Left ventricle myocardium inferior (tissue), 1 donor: ENCODE measurements around the gene FOXG1. TPM values are rescaled to one million over a fixed set of nuclear protein-coding genes. Genes with fewer than 3 reads are reported as not detected.

Experiments
- DNase-seq: peaks from one replicate; pipeline ENCODE4 v3.0.0-alpha.2; 2020
- H3K27ac ChIP-seq: fragments of 200-600 bp; replicated peaks from 2 replicates; pipeline ENCODE4 v1.8.0; 2021
- H3K27me3 ChIP-seq: fragments of 200-600 bp; 2 replicates; pipeline ENCODE4 v1.8.0; 2021; ENCODE audit warnings: low read depth
- H3K36me3 ChIP-seq: fragments of 200-600 bp; 2 replicates; pipeline ENCODE4 v1.8.0; 2021
- H3K4me1 ChIP-seq: fragments of 200-600 bp; 2 replicates; pipeline ENCODE4 v1.8.0; 2021
- H3K4me3 ChIP-seq: fragments of 200-600 bp; 2 replicates; pipeline ENCODE4 v1.8.0; 2021; ENCODE audit warnings: mild to moderate bottlenecking, moderate library complexity
- H3K9me3 ChIP-seq: fragments of 200-600 bp; replicated peaks from 2 replicates; pipeline ENCODE4 v1.8.0; 2021
- intact Hi-C: fragments of 100-400 bp; cut with micrococcal nuclease; formaldehyde crosslinking; loops from one replicate; pipeline ENCODE4 v1.11.0; 2022
- total RNA-seq: library from RNA; stranded (reverse); fragmentation: NEBNext Ultra II Directional; extraction: Animal tissue kit (Norgen Biotek cat#: 25700); gene quantifications from one replicate; pipeline ENCODE4 v1.2.1, GENCODE V29; 2021
- TF ChIP-seq, protein P1 (sequence below): fragments of 200-600 bp; IDR thresholded peaks from 2 replicates; pipeline ENCODE4 v1.8.0; 2021; ENCODE audit warnings: antibody characterized with exemption, mild to moderate bottlenecking, borderline replicate concordance
- donor health status: DM: no; HTN: yes; CAD: no; lungs with severe emphysema.

The FOXG1 gene
- total RNA-seq, 1 donor from 2014 or later = not detected

GRCh38 chr14:28773176-28773575 lies 6.6 kb downstream of the FOXG1 start:
- TF ChIP-seq, protein P1, sequence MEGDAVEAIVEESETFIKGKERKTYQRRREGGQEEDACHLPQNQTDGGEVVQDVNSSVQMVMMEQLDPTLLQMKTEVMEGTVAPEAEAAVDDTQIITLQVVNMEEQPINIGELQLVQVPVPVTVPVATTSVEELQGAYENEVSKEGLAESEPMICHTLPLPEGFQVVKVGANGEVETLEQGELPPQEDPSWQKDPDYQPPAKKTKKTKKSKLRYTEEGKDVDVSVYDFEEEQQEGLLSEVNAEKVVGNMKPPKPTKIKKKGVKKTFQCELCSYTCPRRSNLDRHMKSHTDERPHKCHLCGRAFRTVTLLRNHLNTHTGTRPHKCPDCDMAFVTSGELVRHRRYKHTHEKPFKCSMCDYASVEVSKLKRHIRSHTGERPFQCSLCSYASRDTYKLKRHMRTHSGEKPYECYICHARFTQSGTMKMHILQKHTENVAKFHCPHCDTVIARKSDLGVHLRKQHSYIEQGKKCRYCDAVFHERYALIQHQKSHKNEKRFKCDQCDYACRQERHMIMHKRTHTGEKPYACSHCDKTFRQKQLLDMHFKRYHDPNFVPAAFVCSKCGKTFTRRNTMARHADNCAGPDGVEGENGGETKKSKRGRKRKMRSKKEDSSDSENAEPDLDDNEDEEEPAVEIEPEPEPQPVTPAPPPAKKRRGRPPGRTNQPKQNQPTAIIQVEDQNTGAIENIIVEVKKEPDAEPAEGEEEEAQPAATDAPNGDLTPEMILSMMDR = no peak
- Histone ChIP-seq H3K36me3 (no peaks in the 10 kb centered on the region), H3K27ac (no peak overlapping the region), H3K4me3 (no peak overlapping the region), H3K27me3 (peaks cover 100% of the 10 kb centered on the region), H3K9me3 (no peaks in the 10 kb centered on the region), H3K4me1 (no peaks in the 10 kb centered on the region)
- DNase-seq = no peak
- intact Hi-C loops = no loop called here

DNA sequence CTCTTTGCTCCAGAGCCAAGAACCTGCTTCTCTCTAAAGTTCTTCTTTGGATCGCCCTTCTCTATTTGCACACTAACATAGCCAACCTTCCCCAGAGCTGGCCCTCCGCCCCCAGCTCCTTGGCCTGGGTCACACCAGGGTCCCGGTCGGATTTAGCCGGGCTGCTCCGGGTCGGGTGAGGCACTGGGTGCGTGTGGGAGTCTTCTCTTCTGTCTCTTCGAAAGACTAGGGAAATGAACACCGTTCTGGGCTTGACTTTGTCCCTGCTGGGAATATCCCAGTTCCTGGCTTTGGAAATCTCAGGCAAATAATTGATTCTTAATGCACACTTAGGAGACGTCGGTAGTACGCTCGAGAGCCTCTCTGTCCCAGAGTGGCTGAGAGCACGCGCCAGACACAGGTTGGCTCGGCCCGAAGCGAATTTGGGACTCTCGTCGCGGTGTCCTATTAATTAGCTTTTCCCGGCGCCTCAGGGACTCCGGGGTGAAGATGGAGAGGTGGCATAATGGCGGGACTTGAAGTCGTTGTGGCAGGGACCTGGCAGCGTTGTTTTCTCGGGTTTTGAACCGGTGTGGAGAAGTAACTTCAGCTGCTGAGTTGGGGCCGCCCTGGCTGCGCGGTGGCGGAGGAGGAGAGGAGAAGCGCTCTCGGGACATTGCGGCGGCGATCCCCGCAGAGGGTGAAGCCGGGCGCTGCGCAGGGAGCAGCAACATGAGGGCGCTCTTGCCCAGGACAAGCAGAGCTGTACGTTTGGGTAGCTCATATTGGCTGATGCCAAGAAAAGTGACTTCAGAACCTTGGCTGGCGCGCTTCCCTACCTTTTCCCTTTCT lies 7.5 kb downstream of the FOXG1 start:
- no peak for DNase-seq
- H3K36me3 ChIP-seq = no peaks in the 10 kb centered on the region
- H3K27ac ChIP-seq = no peak overlapping the region
- H3K9me3 ChIP-seq = no peaks in the 10 kb centered on the region
- intact Hi-C loops = no loop called here
- H3K4me3 ChIP-seq = no peak overlapping the region
- H3K4me1 ChIP-seq = no peaks in the 10 kb centered on the region
- H3K27me3 ChIP-seq = peaks cover 100% of the 10 kb centered on the region
- TF ChIP-seq, protein P1 = no peak

DNA sequence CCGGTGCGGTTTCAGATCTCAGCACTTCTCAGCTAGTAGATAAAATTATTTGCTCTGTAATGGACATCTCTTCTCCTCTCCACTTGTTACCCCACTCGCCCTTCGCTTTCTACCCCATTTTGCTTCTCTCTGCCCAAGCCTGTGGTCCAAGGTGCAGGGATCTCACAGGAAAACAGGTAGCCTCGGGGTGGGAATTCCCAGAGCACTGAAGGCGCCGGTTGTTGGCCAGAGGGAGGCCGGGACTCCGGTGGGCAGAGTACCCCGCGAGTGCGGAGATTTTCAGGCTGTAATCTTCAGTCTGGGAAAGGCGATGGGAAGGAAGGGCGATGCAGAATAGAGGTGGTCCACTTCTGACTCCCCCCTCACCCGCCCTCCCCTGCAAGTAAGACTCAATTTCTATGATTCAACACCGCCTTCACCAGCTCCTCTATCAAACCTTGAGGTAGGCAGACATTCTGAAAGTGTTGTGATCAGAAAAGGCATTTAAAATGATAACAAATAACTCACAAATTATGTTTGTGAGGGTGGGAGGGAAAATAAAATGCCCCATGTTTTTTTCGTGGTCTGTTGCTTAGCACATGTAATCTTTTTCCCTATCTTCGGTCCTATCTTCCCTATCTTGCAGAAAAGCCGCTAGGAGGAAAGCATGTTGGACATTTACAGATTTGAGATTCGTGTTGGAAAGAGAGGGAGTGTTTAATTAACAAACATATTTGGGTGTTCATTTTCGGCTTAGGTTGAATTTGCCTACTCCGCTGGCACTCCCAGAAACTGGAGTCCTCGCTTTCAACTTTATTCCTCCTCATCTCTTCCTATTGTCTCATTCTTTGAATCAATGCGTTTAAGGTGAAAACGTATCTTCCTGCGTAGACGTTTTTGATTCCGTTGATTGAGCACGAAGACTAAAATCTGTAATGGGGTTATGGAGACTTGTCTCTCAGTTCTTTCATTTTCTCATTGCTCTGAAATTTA lies 8.5 kb downstream of the FOXG1 start:
- H3K4me3 ChIP-seq = no peak overlapping the region
- DNase-seq = no peak
- H3K27me3 ChIP-seq = peaks cover 100% of the 10 kb centered on the region
- TF ChIP-seq, protein P1 = no peak
- no peak overlapping the region for H3K27ac ChIP-seq
- no peaks in the 10 kb centered on the region for H3K9me3 ChIP-seq
- intact Hi-C loops = no loop called here
- H3K36me3 ChIP-seq = no peaks in the 10 kb centered on the region
- H3K4me1 ChIP-seq = no peaks in the 10 kb centered on the region

- no peak for DNase-seq
- Histone ChIP-seq H3K4me3 (no peak overlapping the region), H3K27ac (no peak overlapping the region), H3K4me1 (no peaks in the 10 kb centered on the region), H3K9me3 (no peaks in the 10 kb centered on the region), H3K27me3 (peaks cover 100% of the 10 kb centered on the region), H3K36me3 (no peaks in the 10 kb centered on the region)
- intact Hi-C loops = no loop called here
- TF ChIP-seq, protein P1 = no peak
These were observed 10.1 kb downstream of the FOXG1 start for GRCh38 chr14:28776482-28777266.
